Measurements from ENCODE around the gene ZNF484. TPM values are rescaled to one million over a fixed set of nuclear protein-coding genes. Genes with fewer than 3 reads are reported as not detected.
A peak's percentile ranks its signal among the peaks of the same experiment; 100 is the strongest.
"Not testable (repeated sequence)": the region's sequence is repeated elsewhere in the genome, so short reads cannot be mapped to it uniquely, and the experiment has no call there.

ZNF484 gene
- total and polyA plus RNA-seq, 5 donors from 2014 or later: 3.7 to 16.5 (median 4.9) TPM

DNA sequence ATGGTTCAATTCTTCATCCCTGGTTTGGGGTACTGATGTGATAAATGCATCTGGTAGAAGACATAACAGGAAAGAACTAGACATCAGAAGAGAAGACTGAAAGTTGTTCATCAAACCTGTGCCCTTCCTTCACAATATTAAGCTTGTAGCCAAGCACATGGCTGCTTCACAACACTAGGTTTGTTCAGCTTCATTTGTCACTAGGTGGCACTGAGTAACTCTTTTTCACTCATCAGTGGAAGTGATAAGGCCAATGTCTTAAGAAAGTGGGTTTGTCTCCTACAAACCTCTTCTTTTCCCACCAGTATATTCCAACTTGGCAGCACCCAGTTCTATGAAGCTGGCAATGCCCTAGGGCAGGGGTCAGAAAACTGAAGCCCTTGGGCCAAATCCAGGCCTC lies 26.9 kb downstream of the ZNF484 start:
- Histone ChIP-seq H3K4me1 (ENCODE audit: control insufficient read depth, insufficient read depth, low read length, poor library complexity, severe bottlenecking) (no peaks in the 10 kb centered on the region), H3K36me3 (ENCODE audit: control insufficient read depth, insufficient read depth, low read length) (peaks cover 86% of the 10 kb centered on the region), H3K27ac (ENCODE audit: insufficient read depth, low read length, poor library complexity, severe bottlenecking) (no peak overlapping the region), H3K9me3 (ENCODE audit: control insufficient read depth in 2 of 2, low read length in 2 of 2) (peaks cover 34 to 51% of the 10 kb centered on the region in 2 experiments), H3K27me3 (ENCODE audit: control insufficient read depth, insufficient read depth, low read length) (no peaks in the 10 kb centered on the region), H3K4me3 (ENCODE audit: low read depth, low read length) (no peak overlapping the region)
- Mint-ChIP-seq H3K27ac (no peak overlapping the region), H3K27me3 (peaks cover 4% of the 10 kb centered on the region), H3K9me3 (peaks cover 0 to 42% (median 18%) of the 10 kb centered on the region in 7 donors), H3K4me3 (no peak overlapping the region), H3K4me1 (peaks cover 0 to 9% (median 4%) of the 10 kb centered on the region in 4 donors), H3K36me3 (peaks cover 71% of the 10 kb centered on the region)
- DNase-seq (peak in 1 of 3 donors; percentile 13), ATAC-seq (ENCODE audit: low read depth in 2 of 2) (peak in 1 of 2 donors; percentile 44)

- not testable (repeated sequence) for H3K27me3 ChIP-seq (ENCODE audit: control insufficient read depth, insufficient read depth, low read length); H3K4me3 Mint-ChIP-seq; H3K27me3 Mint-ChIP-seq; H3K27ac ChIP-seq (ENCODE audit: insufficient read depth, low read length, poor library complexity, severe bottlenecking); H3K27ac Mint-ChIP-seq; H3K4me3 ChIP-seq (ENCODE audit: low read depth, low read length); H3K4me1 Mint-ChIP-seq; DNase-seq; ATAC-seq (ENCODE audit: low read depth in 2 of 2); H3K4me1 ChIP-seq (ENCODE audit: control insufficient read depth, insufficient read depth, low read length, poor library complexity, severe bottlenecking)
- H3K9me3 ChIP-seq (ENCODE audit: control insufficient read depth in 2 of 2, low read length in 2 of 2): peaks cover 53 to 73% of the 10 kb centered on the region in 2 experiments
- H3K36me3 Mint-ChIP-seq: peaks cover 67% of the 10 kb centered on the region
- H3K9me3 Mint-ChIP-seq: peaks cover 0 to 60% (median 27%) of the 10 kb centered on the region in 7 donors
- H3K36me3 ChIP-seq (ENCODE audit: control insufficient read depth, insufficient read depth, low read length): peaks cover 66% of the 10 kb centered on the region
Measured at GRCh38 chr9:92848740-92849139, 29.1 kb downstream of the ZNF484 start.

- no peak overlapping the region for H3K4me3 ChIP-seq (ENCODE audit: low read depth, low read length)
- H3K27ac ChIP-seq (ENCODE audit: insufficient read depth, low read length, poor library complexity, severe bottlenecking): no peak overlapping the region
- H3K9me3 ChIP-seq (ENCODE audit: control insufficient read depth in 2 of 2, low read length in 2 of 2): peaks cover 62 to 82% of the 10 kb centered on the region in 2 experiments
- no peak for ATAC-seq (ENCODE audit: low read depth in 2 of 2)
- H3K27me3 ChIP-seq (ENCODE audit: control insufficient read depth, insufficient read depth, low read length): no peaks in the 10 kb centered on the region
- peaks cover 49% of the 10 kb centered on the region for H3K36me3 ChIP-seq (ENCODE audit: control insufficient read depth, insufficient read depth, low read length)
- no peaks in the 10 kb centered on the region for H3K27me3 Mint-ChIP-seq
- no peak overlapping the region for H3K4me3 Mint-ChIP-seq
- no peak overlapping the region for H3K27ac Mint-ChIP-seq
- no peaks in the 10 kb centered on the region for H3K4me1 ChIP-seq (ENCODE audit: control insufficient read depth, insufficient read depth, low read length, poor library complexity, severe bottlenecking)
- H3K36me3 Mint-ChIP-seq: peaks cover 56% of the 10 kb centered on the region
- peaks cover 0 to 2% (median 0%) of the 10 kb centered on the region in 4 donors for H3K4me1 Mint-ChIP-seq
- H3K9me3 Mint-ChIP-seq: peaks cover 0 to 70% (median 30%) of the 10 kb centered on the region in 7 donors
- DNase-seq: no peak
Measured at GRCh38 chr9:92846662-92847145, 31.1 kb downstream of the ZNF484 start.

- H3K4me3 Mint-ChIP-seq; H3K4me3 ChIP-seq (ENCODE audit: low read depth, low read length); H3K27me3 ChIP-seq (ENCODE audit: control insufficient read depth, insufficient read depth, low read length); H3K4me1 Mint-ChIP-seq; H3K27me3 Mint-ChIP-seq; H3K4me1 ChIP-seq (ENCODE audit: control insufficient read depth, insufficient read depth, low read length, poor library complexity, severe bottlenecking); ATAC-seq (ENCODE audit: low read depth in 2 of 2); DNase-seq; H3K27ac Mint-ChIP-seq; H3K36me3 ChIP-seq (ENCODE audit: control insufficient read depth, insufficient read depth, low read length); H3K27ac ChIP-seq (ENCODE audit: insufficient read depth, low read length, poor library complexity, severe bottlenecking): not testable (repeated sequence)
- H3K9me3 ChIP-seq (ENCODE audit: control insufficient read depth in 2 of 2, low read length in 2 of 2): peaks cover 40 to 67% of the 10 kb centered on the region in 2 experiments
- peaks cover 2 to 56% (median 22%) of the 10 kb centered on the region in 7 donors for H3K9me3 Mint-ChIP-seq
- H3K36me3 Mint-ChIP-seq: peaks cover 10% of the 10 kb centered on the region
Measured at GRCh38 chr9:92838411-92838810, 39.4 kb downstream of the ZNF484 start.

- H3K27me3 Mint-ChIP-seq: peaks cover 4% of the 10 kb centered on the region
- H3K9me3 ChIP-seq (ENCODE audit: control insufficient read depth in 2 of 2, low read length in 2 of 2): peaks cover 34 to 64% of the 10 kb centered on the region in 2 experiments
- H3K36me3 ChIP-seq (ENCODE audit: control insufficient read depth, insufficient read depth, low read length): no peaks in the 10 kb centered on the region
- no peaks in the 10 kb centered on the region for H3K4me1 ChIP-seq (ENCODE audit: control insufficient read depth, insufficient read depth, low read length, poor library complexity, severe bottlenecking)
- H3K4me3 Mint-ChIP-seq: no peak overlapping the region
- H3K27ac Mint-ChIP-seq: no peak overlapping the region
- H3K4me3 ChIP-seq (ENCODE audit: low read depth, low read length): no peak overlapping the region
- no peaks in the 10 kb centered on the region for H3K4me1 Mint-ChIP-seq
- ATAC-seq (ENCODE audit: low read depth in 2 of 2) (no peak), DNase-seq (no peak)
- no peak overlapping the region for H3K27ac ChIP-seq (ENCODE audit: insufficient read depth, low read length, poor library complexity, severe bottlenecking)
- H3K9me3 Mint-ChIP-seq: peaks cover 1 to 58% (median 20%) of the 10 kb centered on the region in 7 donors
- H3K27me3 ChIP-seq (ENCODE audit: control insufficient read depth, insufficient read depth, low read length): no peaks in the 10 kb centered on the region
- peaks cover 5% of the 10 kb centered on the region for H3K36me3 Mint-ChIP-seq
Measured at GRCh38 chr9:92837191-92837590, 40.6 kb downstream of the ZNF484 start.

GRCh38 chr9:92829420-92829819 lies 48.4 kb downstream of the ZNF484 start:
- H3K27ac ChIP-seq (ENCODE audit: insufficient read depth, low read length, poor library complexity, severe bottlenecking): no peak overlapping the region
- Mint-ChIP-seq H3K36me3 (no peaks in the 10 kb centered on the region), H3K4me3 (no peak overlapping the region), H3K27me3 (peaks cover 26% of the 10 kb centered on the region), H3K4me1 (peaks cover 0 to 2% (median 0%) of the 10 kb centered on the region in 4 donors), H3K27ac (peak overlapping the region in 1 of 3 donors; percentile 83), H3K9me3 (peaks cover 0 to 22% (median 5%) of the 10 kb centered on the region in 7 donors)
- H3K4me3 ChIP-seq (ENCODE audit: low read depth, low read length): no peak overlapping the region
- DNase-seq (no peak), ATAC-seq (ENCODE audit: low read depth in 2 of 2) (no peak)
- peaks cover 4 to 13% of the 10 kb centered on the region in 2 experiments for H3K9me3 ChIP-seq (ENCODE audit: control insufficient read depth in 2 of 2, low read length in 2 of 2)
- H3K36me3 ChIP-seq (ENCODE audit: control insufficient read depth, insufficient read depth, low read length): no peaks in the 10 kb centered on the region
- H3K4me1 ChIP-seq (ENCODE audit: control insufficient read depth, insufficient read depth, low read length, poor library complexity, severe bottlenecking): no peaks in the 10 kb centered on the region
- H3K27me3 ChIP-seq (ENCODE audit: control insufficient read depth, insufficient read depth, low read length): no peaks in the 10 kb centered on the region

DNA sequence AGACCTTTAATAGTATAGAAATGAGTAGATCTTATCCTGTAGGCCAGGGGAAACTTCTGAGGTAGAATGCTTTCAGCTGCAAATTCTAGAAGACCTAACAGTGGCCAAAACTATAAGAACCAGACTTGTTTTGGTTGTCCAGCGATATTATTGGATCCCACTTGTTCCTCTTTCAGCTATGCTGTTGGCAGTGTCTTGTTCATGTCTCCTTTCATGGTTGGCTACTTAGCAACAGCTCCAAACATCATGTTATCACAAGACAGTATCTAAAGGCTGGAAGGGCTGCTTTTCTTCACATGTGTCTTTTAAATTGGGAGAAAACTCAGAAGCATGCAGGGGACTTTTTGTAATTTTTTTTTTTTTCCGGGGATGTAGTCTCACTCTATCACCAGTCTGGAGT lies 52.8 kb downstream of the ZNF484 start:
- not testable (repeated sequence) for H3K9me3 Mint-ChIP-seq; H3K4me1 Mint-ChIP-seq; H3K27ac ChIP-seq (ENCODE audit: insufficient read depth, low read length, poor library complexity, severe bottlenecking); H3K27ac Mint-ChIP-seq; H3K9me3 ChIP-seq (ENCODE audit: control insufficient read depth in 2 of 2, low read length in 2 of 2); H3K36me3 Mint-ChIP-seq; H3K27me3 ChIP-seq (ENCODE audit: control insufficient read depth, insufficient read depth, low read length); H3K4me3 ChIP-seq (ENCODE audit: low read depth, low read length); ATAC-seq (ENCODE audit: low read depth in 2 of 2); H3K36me3 ChIP-seq (ENCODE audit: control insufficient read depth, insufficient read depth, low read length); H3K4me3 Mint-ChIP-seq; DNase-seq; H3K4me1 ChIP-seq (ENCODE audit: control insufficient read depth, insufficient read depth, low read length, poor library complexity, severe bottlenecking)
- H3K27me3 Mint-ChIP-seq: peaks cover 43% of the 10 kb centered on the region

DNA sequence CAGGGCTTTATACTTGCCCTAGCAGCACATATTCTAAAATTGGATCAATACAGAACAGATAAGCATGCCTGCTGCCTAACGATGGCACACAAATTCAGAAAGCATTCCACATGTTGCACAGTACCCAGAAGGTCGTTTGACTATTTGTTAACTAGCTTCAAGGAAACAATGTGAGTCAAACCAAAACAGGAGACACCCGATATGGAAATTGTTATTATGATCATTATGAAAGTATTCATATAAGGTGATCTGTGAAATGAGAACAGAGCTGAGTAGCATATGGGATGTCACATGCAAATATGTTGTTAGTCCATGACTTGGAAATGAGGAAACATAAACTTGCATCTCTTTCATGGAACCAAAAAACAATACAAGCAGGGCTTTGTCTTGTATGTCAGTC lies 56.9 kb downstream of the ZNF484 start:
- no peaks in the 10 kb centered on the region for H3K9me3 ChIP-seq (ENCODE audit: control insufficient read depth in 2 of 2, low read length in 2 of 2)
- no peak overlapping the region for H3K27ac ChIP-seq (ENCODE audit: insufficient read depth, low read length, poor library complexity, severe bottlenecking)
- Mint-ChIP-seq H3K4me3 (no peak overlapping the region), H3K4me1 (peaks cover 0 to 4% (median 0%) of the 10 kb centered on the region in 4 donors), H3K27ac (no peak overlapping the region), H3K36me3 (no peaks in the 10 kb centered on the region), H3K9me3 (peaks cover 0 to 1% (median 0%) of the 10 kb centered on the region in 7 donors), H3K27me3 (peaks cover 57% of the 10 kb centered on the region)
- no peaks in the 10 kb centered on the region for H3K36me3 ChIP-seq (ENCODE audit: control insufficient read depth, insufficient read depth, low read length)
- no peak overlapping the region for H3K4me3 ChIP-seq (ENCODE audit: low read depth, low read length)
- DNase-seq (no peak), ATAC-seq (ENCODE audit: low read depth in 2 of 2) (no peak)
- H3K4me1 ChIP-seq (ENCODE audit: control insufficient read depth, insufficient read depth, low read length, poor library complexity, severe bottlenecking): no peaks in the 10 kb centered on the region
- H3K27me3 ChIP-seq (ENCODE audit: control insufficient read depth, insufficient read depth, low read length): peaks cover 21% of the 10 kb centered on the region
